PC-3 (cell line): Measurements from ENCODE around the gene C1QTNF6. TPM values are rescaled to one million over a fixed set of nuclear protein-coding genes. Genes with fewer than 3 reads are reported as not detected.

Experiments
- ATAC-seq: fragments of 200-7000 bp; cut with Tn5 transposase; 2 replicates; pipeline ENCODE4 v1.9.1; 2020; ENCODE audit warnings: mild to moderate bottlenecking, moderate library complexity
- BruUV-seq: library from RNA; stranded (reverse); fragments of 400-500 nt; replicated peaks from 2 replicates; lab custom pipeline; 2021; lab: Mats Ljungman, UMichigan
- CTCF ChIA-PET: fragments of 300-600 bp; sonication (Branson Sonifier 250); formaldehyde crosslinking; loops from one replicate; lab custom pipeline; 2022; ENCODE audit warnings: antibody characterized with exemption; lab: Charles Lee
- POLR2A ChIA-PET: fragments of 300-600 bp; sonication (Branson Sonifier 250); formaldehyde crosslinking; loops from one replicate; lab custom pipeline; 2022; ENCODE audit warnings: antibody characterized with exemption; ENCODE audit not compliant: unreplicated experiment; lab: Charles Lee
- DNase-seq: peaks from one replicate; pipeline ENCODE4 v3.0.0-alpha.2; 2015
- H2AFZ ChIP-seq: fragments of 300-600 bp; sonication (generic); 2 replicates; pipeline ENCODE4 v1.6.0; 2016; ENCODE audit warnings: antibody characterized with exemption, low read length
- H3F3A ChIP-seq: fragments of 300-600 bp; sonication (generic); one replicate; pipeline ENCODE4 v1.6.0; 2017; ENCODE audit warnings: antibody characterized with exemption, low read length, control low read depth, mild to moderate bottlenecking; ENCODE audit not compliant: unreplicated experiment
- H3K27ac ChIP-seq: fragments of 300-600 bp; sonication (generic); 2 replicates; pipeline ENCODE4 v1.5.1; 2016; ENCODE audit warnings: mild to moderate bottlenecking, low read length
- H3K27me3 ChIP-seq: fragments of 300-600 bp; sonication (generic); 2 replicates; pipeline ENCODE4 v1.6.1; 2016; ENCODE audit warnings: low read length, mixed read lengths
- H3K36me3 ChIP-seq: fragments of 300-600 bp; sonication (generic); 2 replicates; pipeline ENCODE4 v1.6.1; 2016; ENCODE audit warnings: low read depth, mixed run types, low read length, mixed read lengths
- H3K4me1 ChIP-seq: fragments of 300-600 bp; sonication (generic); 2 replicates; pipeline ENCODE4 v1.5.1; 2016; ENCODE audit warnings: low read length; ENCODE audit not compliant: insufficient read depth
- H3K4me2 ChIP-seq: fragments of 300-600 bp; sonication (generic); 2 replicates; pipeline ENCODE4 v1.6.0; 2016; ENCODE audit warnings: low read length
- H3K4me3 ChIP-seq: fragments of 300-600 bp; sonication (generic); 2 replicates; pipeline ENCODE4 v1.5.1; 2016; ENCODE audit warnings: mild to moderate bottlenecking, low read length, mixed read lengths
- H3K79me2 ChIP-seq: fragments of 300-600 bp; sonication (generic); 2 replicates; pipeline ENCODE4 v1.6.1; 2017; ENCODE audit warnings: low read length, mixed read lengths
- H3K9ac ChIP-seq: fragments of 300-600 bp; sonication (generic); 2 replicates; pipeline ENCODE4 v1.6.0; 2016; ENCODE audit warnings: mild to moderate bottlenecking, low read length
- H3K9me2 ChIP-seq: fragments of 300-600 bp; sonication (generic); replicated peaks from 2 replicates; pipeline ENCODE4 v1.6.1; 2016; ENCODE audit warnings: mixed run types, low read length, mixed read lengths
- H3K9me3 ChIP-seq: fragments of 300-600 bp; sonication (generic); 2 replicates; pipeline ENCODE4 v1.6.1; 2016; ENCODE audit warnings: low read length, mixed read lengths
- H4K20me1 ChIP-seq: fragments of 300-600 bp; sonication (generic); 2 replicates; pipeline ENCODE4 v1.6.1; 2016; ENCODE audit warnings: low read length, mixed read lengths
- CTCF ChIP-seq: fragments of 300-600 bp; sonication (generic); conservative IDR thresholded peaks from 2 replicates; pipeline ENCODE4 v1.5.1; 2017; ENCODE audit warnings: antibody characterized with exemption, low read depth, mild to moderate bottlenecking, low read length
- EZH2 ChIP-seq: fragments of 300-600 bp; sonication (generic); IDR thresholded peaks from one replicate; pipeline ENCODE4 v1.6.1; 2017; ENCODE audit warnings: antibody characterized with exemption, mild to moderate bottlenecking, low read length; ENCODE audit not compliant: unreplicated experiment
- EZH2phosphoT487 ChIP-seq: fragments of 300-600 bp; sonication (generic); IDR thresholded peaks from 2 replicates; pipeline ENCODE4 v1.6.1; 2018; ENCODE audit warnings: mild to moderate bottlenecking, antibody characterized with exemption, low read length, borderline replicate concordance
- intact Hi-C: fragments of 100-400 bp; cut with micrococcal nuclease; formaldehyde crosslinking; loops from 2 replicates; pipeline ENCODE4 v1.9.0; 2023
- total RNA-seq: library from RNA; depleted of rRNA; stranded (reverse); fragments of >200 nt; gene quantifications from 2 replicates; pipeline ENCODE4 v1.2.3, GENCODE V29; 2014

C1QTNF6 gene
- total RNA-seq, 1 experiment from 2014 or later = 3.8 TPM

GRCh38 chr22:37153901-37154300 lies 34.1 kb downstream of the C1QTNF6 start:
- no peak for ATAC-seq

GRCh38 chr22:37151401-37151800 lies 36.6 kb downstream of the C1QTNF6 start:
- H3K36me3 ChIP-seq = no peaks in the 10 kb centered on the region
- H3K4me2 ChIP-seq = no peak overlapping the region
- ATAC-seq = no peak
- POLR2A ChIA-PET = no interaction called here
- TF ChIP-seq EZH2phosphoT487 = no peak
- TF ChIP-seq CTCF = no peak
- no peak for TF ChIP-seq EZH2
- no peaks in the 10 kb centered on the region for H3K9me3 ChIP-seq
- no peaks in the 10 kb centered on the region for H3K79me2 ChIP-seq
- CTCF ChIA-PET = no interaction called here
- intact Hi-C loops = no loop called here
- H3F3A ChIP-seq = no peaks in the 10 kb centered on the region
- no peak for DNase-seq
- no peaks in the 10 kb centered on the region for H4K20me1 ChIP-seq
- BruUV-seq = no TSS peak
- no peak overlapping the region for H3K27ac ChIP-seq
- H3K27me3 ChIP-seq = no peaks in the 10 kb centered on the region
- no peaks in the 10 kb centered on the region for H3K4me1 ChIP-seq
- H2AFZ ChIP-seq = no peak overlapping the region
- H3K4me3 ChIP-seq = no peak overlapping the region
- H3K9ac ChIP-seq = no peak overlapping the region
- H3K9me2 ChIP-seq = no peaks in the 10 kb centered on the region

More at GRCh38 chr22:37153901-37154300, 34.1 kb downstream of the C1QTNF6 start:
- H3K9ac ChIP-seq = no peak overlapping the region
- ChIA-PET CTCF (no interaction called here), POLR2A (no interaction called here)
- no peaks in the 10 kb centered on the region for H3F3A ChIP-seq
- H3K4me1 ChIP-seq = no peaks in the 10 kb centered on the region
- no peak overlapping the region for H2AFZ ChIP-seq
- no peaks in the 10 kb centered on the region for H3K79me2 ChIP-seq
- BruUV-seq = no TSS peak
- H3K4me3 ChIP-seq = no peak overlapping the region
- DNase-seq = no peak
- no peak overlapping the region for H3K4me2 ChIP-seq
- intact Hi-C loops = no loop called here
- H3K27ac ChIP-seq = no peak overlapping the region
- H3K27me3 ChIP-seq = no peaks in the 10 kb centered on the region
- no peaks in the 10 kb centered on the region for H3K9me3 ChIP-seq
- H4K20me1 ChIP-seq = no peaks in the 10 kb centered on the region
- TF ChIP-seq EZH2phosphoT487 (no peak), EZH2 (no peak), CTCF (no peak)
- H3K9me2 ChIP-seq = no peaks in the 10 kb centered on the region
- no peaks in the 10 kb centered on the region for H3K36me3 ChIP-seq

GRCh38 chr22:37150701-37151100 lies 37.3 kb downstream of the C1QTNF6 start:
- Histone ChIP-seq H3K36me3 (no peaks in the 10 kb centered on the region), H2AFZ (no peak overlapping the region), H3K79me2 (no peaks in the 10 kb centered on the region), H3K9ac (no peak overlapping the region), H3K27ac (no peak overlapping the region), H3K9me2 (no peaks in the 10 kb centered on the region), H3K4me3 (no peak overlapping the region), H3K4me2 (no peak overlapping the region), H3K4me1 (no peaks in the 10 kb centered on the region), H3K27me3 (no peaks in the 10 kb centered on the region), H3F3A (no peaks in the 10 kb centered on the region), H4K20me1 (no peaks in the 10 kb centered on the region), H3K9me3 (no peaks in the 10 kb centered on the region)
- ATAC-seq = no peak
- intact Hi-C loops = no loop called here
- no peak for DNase-seq
- no peak for TF ChIP-seq CTCF
- ChIA-PET POLR2A (no interaction called here), CTCF (no interaction called here)
- no TSS peak for BruUV-seq
